Amniotic stem cell (primary cell): ENCODE measurements around the gene DAZAP1.

ENCODE experiments used
- DNase-seq: peaks from one replicate; lab custom pipeline; 2025; lab: John Stamatoyannopoulos, UW

Gene DAZAP1

DNA sequence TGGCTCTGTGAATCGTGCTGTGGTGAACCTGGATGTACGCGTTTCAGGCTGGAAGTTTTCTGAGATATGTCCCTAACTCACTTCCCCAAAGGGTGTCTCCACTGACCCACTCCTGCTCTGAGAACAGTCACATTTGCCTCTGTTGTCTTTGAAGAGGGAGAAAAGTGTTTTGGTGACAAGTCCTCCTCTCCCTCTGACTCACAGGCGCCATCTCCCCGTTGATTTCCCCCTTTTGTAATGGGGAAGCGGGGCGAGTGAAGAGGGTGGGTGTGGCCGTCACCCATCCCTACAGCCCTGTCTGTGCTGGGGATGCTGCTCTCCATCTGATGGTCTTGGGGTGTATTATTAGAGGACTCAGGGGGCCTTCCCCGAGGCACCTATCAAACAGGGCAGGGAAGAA is 52.1 kb downstream of the DAZAP1 start:
- DNase-seq = no peak

GRCh38 chr19:1460033-1460995 is 52.9 kb downstream of the DAZAP1 start:
- DNase-seq = no peak

- DNase-seq = no peak
Observed at GRCh38 chr19:1461862-1462261, 54.5 kb downstream of the DAZAP1 start.

DNA sequence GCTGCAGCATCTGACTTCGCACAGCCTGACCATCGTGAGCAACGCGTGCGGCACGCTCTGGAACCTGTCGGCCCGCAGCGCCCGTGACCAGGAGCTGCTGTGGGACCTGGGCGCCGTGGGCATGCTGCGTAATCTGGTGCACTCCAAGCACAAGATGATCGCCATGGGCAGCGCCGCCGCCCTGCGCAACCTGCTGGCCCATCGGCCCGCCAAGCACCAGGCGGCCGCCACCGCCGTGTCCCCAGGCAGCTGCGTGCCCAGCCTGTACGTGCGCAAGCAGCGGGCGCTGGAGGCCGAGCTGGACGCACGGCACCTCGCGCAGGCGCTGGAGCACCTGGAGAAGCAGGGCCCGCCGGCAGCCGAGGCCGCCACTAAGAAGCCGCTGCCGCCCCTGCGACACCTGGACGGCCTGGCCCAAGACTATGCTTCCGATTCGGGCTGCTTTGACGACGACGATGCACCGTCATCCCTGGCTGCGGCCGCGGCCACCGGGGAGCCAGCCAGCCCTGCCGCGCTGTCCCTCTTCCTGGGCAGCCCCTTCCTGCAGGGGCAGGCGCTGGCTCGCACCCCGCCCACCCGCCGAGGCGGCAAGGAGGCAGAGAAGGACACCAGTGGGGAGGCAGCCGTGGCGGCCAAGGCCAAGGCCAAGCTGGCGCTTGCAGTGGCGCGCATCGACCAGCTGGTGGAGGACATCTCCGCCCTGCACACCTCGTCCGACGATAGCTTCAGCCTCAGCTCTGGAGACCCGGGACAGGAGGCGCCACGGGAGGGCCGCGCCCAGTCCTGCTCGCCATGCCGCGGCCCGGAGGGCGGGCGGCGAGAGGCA is 58.0 kb downstream of the DAZAP1 start:
- DNase-seq = no peak

GRCh38 chr19:1466018-1466460 is 58.7 kb downstream of the DAZAP1 start:
- no peak for DNase-seq

DNA sequence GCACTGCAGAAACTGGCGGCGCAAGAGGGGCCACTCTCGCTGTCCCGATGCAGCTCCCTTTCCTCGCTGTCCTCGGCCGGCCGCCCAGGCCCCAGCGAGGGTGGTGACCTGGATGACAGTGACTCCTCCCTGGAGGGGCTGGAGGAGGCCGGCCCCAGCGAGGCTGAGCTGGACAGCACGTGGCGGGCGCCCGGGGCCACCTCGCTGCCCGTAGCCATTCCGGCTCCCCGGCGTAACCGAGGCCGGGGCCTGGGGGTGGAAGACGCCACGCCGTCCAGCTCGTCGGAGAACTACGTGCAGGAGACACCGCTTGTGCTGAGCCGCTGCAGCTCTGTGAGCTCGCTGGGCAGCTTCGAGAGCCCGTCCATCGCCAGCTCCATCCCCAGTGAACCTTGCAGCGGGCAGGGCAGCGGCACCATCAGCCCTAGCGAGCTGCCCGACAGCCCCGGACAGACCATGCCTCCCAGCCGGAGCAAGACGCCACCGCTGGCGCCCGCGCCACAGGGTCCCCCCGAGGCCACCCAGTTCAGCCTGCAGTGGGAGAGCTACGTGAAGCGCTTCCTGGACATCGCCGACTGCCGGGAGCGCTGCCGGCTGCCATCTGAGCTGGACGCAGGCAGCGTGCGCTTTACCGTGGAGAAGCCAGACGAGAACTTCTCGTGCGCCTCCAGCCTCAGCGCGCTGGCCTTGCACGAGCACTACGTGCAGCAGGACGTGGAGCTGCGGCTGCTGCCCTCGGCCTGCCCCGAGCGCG is 59.3 kb downstream of the DAZAP1 start:
- no peak for DNase-seq

DNA sequence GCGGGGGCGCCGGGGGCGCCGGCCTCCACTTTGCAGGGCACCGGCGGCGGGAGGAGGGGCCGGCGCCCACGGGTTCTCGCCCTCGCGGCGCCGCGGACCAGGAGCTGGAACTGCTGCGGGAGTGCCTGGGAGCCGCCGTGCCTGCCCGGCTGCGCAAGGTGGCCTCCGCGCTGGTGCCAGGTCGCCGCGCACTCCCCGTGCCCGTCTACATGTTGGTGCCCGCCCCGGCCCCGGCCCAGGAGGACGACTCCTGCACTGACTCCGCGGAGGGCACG is 59.8 kb downstream of the DAZAP1 start:
- no peak for DNase-seq

DNA sequence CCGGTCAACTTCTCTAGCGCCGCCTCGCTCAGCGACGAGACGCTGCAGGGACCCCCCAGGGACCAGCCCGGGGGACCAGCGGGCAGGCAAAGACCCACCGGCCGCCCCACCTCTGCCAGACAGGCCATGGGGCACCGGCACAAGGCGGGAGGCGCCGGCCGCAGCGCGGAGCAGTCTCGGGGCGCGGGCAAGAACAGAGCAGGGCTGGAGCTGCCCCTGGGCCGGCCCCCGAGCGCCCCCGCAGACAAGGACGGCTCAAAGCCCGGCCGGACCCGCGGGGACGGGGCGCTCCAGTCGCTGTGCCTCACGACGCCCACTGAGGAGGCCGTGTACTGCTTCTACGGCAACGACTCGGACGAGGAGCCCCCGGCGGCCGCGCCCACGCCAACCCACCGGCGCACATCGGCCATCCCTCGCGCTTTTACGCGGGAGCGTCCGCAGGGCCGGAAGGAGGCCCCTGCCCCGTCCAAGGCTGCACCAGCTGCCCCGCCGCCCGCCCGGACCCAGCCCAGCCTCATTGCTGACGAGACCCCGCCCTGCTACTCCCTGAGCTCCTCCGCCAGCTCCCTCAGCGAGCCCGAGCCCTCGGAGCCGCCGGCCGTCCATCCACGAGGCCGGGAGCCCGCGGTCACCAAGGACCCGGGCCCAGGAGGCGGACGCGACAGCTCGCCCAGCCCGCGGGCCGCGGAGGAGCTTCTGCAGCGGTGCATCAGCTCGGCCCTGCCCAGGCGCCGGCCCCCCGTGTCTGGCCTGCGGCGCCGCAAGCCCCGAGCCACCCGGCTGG is 60.3 kb downstream of the DAZAP1 start:
- DNase-seq = no peak

DNA sequence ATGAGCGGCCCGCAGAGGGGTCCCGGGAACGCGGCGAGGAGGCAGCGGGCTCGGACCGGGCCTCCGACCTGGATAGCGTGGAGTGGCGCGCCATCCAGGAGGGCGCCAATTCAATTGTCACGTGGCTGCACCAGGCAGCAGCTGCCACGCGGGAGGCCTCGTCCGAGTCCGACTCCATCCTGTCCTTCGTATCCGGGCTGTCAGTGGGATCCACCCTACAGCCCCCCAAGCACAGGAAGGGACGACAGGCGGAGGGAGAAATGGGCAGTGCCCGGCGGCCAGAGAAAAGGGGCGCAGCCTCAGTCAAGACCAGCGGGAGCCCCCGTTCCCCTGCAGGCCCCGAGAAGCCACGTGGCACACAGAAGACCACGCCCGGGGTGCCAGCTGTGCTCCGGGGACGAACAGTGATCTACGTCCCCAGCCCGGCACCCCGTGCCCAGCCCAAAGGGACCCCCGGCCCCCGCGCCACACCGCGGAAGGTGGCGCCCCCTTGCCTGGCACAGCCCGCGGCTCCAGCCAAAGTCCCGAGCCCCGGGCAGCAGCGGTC is 61.0 kb downstream of the DAZAP1 start:
- no peak for DNase-seq

GRCh38 chr19:1468821-1469254 is 61.5 kb downstream of the DAZAP1 start:
- no peak for DNase-seq

GRCh38 chr19:1469255-1470054 is 62.1 kb downstream of the DAZAP1 start:
- no peak for DNase-seq

DNA sequence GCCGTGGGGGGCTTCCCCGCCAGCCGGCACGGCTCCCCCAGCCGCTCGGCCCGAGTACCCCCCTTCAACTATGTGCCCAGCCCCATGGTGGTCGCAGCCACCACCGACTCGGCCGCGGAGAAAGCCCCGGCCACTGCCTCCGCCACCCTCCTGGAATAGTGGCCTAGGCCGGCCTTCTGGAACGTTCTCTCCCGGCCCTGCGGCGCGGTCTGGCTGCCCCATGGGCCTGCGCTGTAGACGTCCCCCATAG is 62.6 kb downstream of the DAZAP1 start:
- DNase-seq = no peak

GRCh38 chr19:1470305-1471009 is 63.1 kb downstream of the DAZAP1 start:
- no peak for DNase-seq

- no peak for DNase-seq
Observed at GRCh38 chr19:1471010-1471514, 63.7 kb downstream of the DAZAP1 start.

- DNase-seq = no peak
Observed at GRCh38 chr19:1471515-1472160, 64.3 kb downstream of the DAZAP1 start.

- DNase-seq = no peak
Observed at GRCh38 chr19:1472231-1473084, 65.1 kb downstream of the DAZAP1 start.

DNA sequence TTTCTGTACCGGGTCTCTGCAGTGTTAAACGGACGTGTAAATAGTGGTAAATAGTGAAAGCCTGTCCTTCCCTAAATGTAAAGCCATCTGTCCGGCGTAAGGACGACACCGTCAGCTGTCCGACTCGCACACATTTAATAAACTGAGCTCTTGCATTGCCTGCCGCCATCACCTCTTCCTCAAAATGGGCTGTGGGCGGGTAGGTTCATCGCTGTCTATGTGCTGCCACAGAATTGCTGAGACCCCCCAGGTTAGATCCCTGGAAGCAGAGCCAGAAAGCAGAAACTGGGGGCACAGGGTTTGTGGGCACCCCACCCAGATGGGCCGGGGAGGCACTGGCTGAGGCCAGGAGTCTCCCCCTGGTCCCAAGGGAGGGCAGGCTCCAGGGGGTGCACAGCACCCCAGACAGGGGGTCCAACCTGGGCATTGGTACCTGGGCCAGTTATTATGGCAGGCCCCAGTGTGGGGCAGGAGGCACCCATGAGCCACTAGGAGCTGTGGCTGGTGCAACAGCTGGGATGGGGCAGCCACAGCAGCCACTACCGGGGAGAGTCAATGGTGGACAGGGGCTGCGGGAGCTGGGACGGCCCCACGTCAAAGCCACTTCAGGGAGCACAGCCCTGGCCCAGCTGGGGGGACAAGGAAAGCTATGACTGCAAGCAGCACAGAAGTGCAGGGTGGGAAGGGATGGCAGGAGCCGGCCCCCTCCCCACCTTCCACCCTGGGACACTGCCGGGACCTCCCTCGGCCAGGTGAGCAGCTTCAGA is 65.9 kb downstream of the DAZAP1 start:
- DNase-seq = no peak
